Measurements from ENCODE around the gene ABCG4.

GRCh38 chr11:119130662-119131061 is 18.2 kb upstream of the ABCG4 start:
- TF ChIP-seq TAF1 (IDR thresholded peaks at IDR 0.05; ENCODE audit: borderline replicate concordance, insufficient read depth, low read length) (no peak), REST (IDR thresholded peaks at IDR 0.05; ENCODE audit: insufficient read depth in 1 of 2, low read depth in 2 of 2, low read length in 2 of 2) (peak in 1 of 2 experiments; percentile 26; a peak in 1 of 4 replicates)

Data from PFSK-1 (cell line).